Measurements from ENCODE around the gene GPS1.

GRCh38 chr17:82077617-82078358, 26.1 kb downstream of the GPS1 start:
- TF ChIP-seq GATA3 (IDR thresholded peaks at IDR 0.05; ENCODE audit: low read depth, low read length) (no peak), GATA2 (IDR thresholded peaks at IDR 0.05; ENCODE audit: low read depth, low read length) (no peak)
